ENCODE data around the gene BPIFA3.

BPIFA3 gene

DNA sequence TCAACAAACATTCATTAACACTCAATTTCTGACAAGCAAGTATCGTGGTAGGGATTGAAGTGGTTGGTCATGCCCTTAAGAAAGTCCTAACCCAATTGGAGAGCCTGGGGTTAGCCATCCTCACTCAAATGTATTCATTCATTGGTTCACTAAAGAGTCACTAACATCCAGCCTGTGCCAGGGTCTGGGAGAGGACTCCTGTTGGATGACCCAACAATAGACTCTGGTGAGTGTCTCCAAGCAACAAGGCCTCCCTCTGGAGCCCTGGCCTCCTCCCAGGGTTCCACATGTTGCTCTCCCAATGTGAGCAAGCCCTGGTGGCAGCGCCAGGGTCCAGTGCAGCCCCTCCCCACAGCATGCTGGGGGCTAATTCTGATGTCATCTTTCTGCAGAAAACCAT, at the start of gene BPIFA3:
BPIFA3 (plus strand) TSS at position 301 of the 400 bp plus-strand sequence. CDS start 185 bp downstream, outside the sequence.
- DNase-seq (ENCODE audit: low read depth): no peak
- no peak within 1 kb of the TSS for H3K4me3 ChIP-seq (ENCODE audit: low read depth, low read length)
- TF ChIP-seq, protein P1, sequence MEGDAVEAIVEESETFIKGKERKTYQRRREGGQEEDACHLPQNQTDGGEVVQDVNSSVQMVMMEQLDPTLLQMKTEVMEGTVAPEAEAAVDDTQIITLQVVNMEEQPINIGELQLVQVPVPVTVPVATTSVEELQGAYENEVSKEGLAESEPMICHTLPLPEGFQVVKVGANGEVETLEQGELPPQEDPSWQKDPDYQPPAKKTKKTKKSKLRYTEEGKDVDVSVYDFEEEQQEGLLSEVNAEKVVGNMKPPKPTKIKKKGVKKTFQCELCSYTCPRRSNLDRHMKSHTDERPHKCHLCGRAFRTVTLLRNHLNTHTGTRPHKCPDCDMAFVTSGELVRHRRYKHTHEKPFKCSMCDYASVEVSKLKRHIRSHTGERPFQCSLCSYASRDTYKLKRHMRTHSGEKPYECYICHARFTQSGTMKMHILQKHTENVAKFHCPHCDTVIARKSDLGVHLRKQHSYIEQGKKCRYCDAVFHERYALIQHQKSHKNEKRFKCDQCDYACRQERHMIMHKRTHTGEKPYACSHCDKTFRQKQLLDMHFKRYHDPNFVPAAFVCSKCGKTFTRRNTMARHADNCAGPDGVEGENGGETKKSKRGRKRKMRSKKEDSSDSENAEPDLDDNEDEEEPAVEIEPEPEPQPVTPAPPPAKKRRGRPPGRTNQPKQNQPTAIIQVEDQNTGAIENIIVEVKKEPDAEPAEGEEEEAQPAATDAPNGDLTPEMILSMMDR (IDR thresholded peaks at IDR 0.05; ENCODE audit: low read depth, low read length, missing control alignments): no peak

DNA sequence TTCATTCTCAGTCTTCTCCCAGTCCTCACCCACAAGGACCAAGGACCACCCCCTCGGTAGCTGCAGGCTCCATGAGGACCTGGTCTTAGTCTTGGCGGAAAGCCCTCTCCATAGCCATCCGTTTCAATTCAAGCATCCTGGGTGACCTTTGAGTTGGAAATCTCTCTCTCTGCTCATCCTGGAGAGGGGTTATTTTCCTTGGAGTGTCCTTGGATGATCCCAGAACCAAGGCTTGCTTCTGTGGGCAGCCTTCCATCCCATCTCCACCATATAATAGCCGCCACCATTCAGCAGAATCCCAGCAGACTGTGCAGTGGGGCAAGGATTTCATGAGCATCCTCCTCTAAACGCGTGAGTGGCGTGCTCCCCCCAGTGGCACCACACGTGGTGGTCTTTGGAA, 49.3 kb upstream of the BPIFA3 start, which contains the start of gene BPIFA2:
BPIFA2 (plus strand) TSS at position 301 of the 400 bp plus-strand sequence. CDS start 987 bp downstream, outside the sequence.
- no peak within 1 kb of the TSS for H3K4me3 ChIP-seq (ENCODE audit: low read depth, low read length)
- no peak for DNase-seq (ENCODE audit: low read depth)
- TF ChIP-seq, protein P1 (IDR thresholded peaks at IDR 0.05; ENCODE audit: low read depth, low read length, missing control alignments): no peak

DNA sequence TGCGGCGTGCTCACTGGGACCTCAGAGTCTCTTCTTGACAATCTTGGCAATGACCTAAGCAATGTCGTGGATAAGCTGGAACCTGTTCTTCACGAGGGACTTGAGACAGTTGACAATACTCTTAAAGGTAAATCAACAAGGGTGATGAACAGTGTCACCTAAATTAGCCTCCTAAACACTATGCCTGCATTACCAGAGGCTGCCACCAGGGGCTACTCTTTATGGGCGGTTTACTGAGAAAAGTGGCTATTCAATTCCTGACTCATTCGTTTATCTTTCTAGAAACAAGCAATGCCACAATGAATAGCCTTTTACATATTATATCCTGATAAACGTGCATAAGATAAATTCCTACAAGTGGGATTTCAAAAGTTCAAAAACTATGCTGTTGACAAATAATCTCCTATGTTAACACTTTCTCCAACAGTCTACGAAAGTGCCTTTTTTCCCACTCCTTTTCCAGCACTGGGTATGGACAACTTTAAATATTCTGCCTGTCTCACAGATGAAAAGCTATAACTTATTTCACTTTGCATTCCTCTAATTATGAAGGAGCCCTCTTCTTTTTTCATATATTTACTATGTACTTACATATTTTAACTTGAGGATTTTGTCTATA, 47.9 kb upstream of the BPIFA3 start:
- TF ChIP-seq, protein P1 (IDR thresholded peaks at IDR 0.05; ENCODE audit: low read depth, low read length, missing control alignments): peak; percentile 68
- no peak overlapping the region for H3K4me3 ChIP-seq (ENCODE audit: low read depth, low read length)
- DNase-seq (ENCODE audit: low read depth): no peak

DNA sequence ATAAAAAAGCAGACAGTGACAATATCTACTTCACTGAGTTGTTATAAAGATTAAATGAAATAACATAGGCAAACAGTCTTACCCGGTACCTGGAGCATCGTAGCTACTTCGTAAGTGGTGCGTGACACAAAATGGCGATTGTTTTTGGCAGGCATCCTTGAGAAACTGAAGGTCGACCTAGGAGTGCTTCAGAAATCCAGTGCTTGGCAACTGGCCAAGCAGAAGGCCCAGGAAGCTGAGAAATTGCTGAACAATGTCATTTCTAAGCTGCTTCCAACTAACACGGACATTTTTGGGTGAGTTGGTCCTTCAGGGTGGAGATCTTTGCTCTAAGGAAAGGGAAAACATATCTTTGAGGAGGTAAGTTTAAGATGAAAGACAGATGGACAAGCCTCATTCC, 44.4 kb upstream of the BPIFA3 start:
- no peak overlapping the region for H3K4me3 ChIP-seq (ENCODE audit: low read depth, low read length)
- TF ChIP-seq, protein P1 (IDR thresholded peaks at IDR 0.05; ENCODE audit: low read depth, low read length, missing control alignments): no peak
- no peak for DNase-seq (ENCODE audit: low read depth)

DNA sequence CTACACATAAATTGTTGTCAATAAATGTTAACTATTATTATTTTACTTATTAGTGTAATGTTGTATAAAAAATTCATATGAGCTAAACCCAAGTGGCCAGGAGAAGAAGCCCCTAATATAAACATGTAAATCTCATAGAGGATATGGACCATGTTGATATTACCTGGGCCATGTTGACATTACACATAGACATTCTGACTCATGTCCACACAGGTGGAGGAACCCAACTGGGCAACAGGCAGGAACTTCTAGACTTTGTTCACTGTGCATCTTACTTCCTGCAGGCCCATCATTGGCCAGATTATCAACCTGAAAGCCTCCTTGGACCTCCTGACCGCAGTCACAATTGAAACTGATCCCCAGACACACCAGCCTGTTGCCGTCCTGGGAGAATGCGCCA, 42.0 kb upstream of the BPIFA3 start:
- no peak for DNase-seq (ENCODE audit: low read depth)
- TF ChIP-seq, protein P1 (IDR thresholded peaks at IDR 0.05; ENCODE audit: low read depth, low read length, missing control alignments): no peak
- H3K4me3 ChIP-seq (ENCODE audit: low read depth, low read length): no peak overlapping the region

DNA sequence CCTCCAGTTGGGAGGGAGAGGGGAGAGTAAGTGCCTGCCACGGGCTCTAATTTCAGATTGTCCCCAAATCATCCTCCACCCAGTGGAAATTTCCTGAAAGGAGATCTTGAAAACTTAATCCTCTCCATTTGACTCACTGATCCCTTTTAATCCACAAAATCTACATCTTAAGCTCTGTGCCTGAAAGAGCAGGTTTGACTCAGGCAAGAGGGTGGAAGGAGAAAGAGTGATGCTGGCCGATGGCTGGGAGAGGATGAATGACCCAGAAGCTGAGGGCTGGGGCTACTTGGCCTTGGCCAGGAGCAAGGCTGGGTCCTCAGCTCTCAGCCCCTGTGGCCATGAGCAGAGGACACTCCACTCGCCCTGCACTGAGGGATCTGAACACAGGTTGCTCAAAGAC, 41.1 kb upstream of the BPIFA3 start:
- TF ChIP-seq, protein P1 (IDR thresholded peaks at IDR 0.05; ENCODE audit: low read depth, low read length, missing control alignments): no peak
- no peak for DNase-seq (ENCODE audit: low read depth)
- no peak overlapping the region for H3K4me3 ChIP-seq (ENCODE audit: low read depth, low read length)

DNA sequence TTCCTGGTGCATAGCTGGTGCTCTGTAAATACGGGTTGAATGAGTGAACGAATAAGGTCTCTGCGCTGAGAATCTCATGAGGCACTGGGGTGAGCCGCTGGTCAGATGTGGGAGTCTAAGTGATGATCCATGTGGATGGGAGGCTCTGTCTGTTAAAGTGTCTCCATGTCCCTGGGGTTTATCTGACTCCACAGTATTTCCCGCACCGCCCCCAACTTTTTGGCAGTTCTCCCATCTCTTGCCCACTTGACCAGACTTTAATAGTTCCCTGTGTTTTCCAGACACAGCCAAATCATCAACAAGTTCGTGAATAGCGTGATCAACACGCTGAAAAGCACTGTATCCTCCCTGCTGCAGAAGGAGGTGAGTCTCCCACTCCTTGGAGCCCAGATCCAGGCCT, 39.3 kb upstream of the BPIFA3 start:
- H3K4me3 ChIP-seq (ENCODE audit: low read depth, low read length): no peak overlapping the region
- TF ChIP-seq, protein P1 (IDR thresholded peaks at IDR 0.05; ENCODE audit: low read depth, low read length, missing control alignments): no peak
- no peak for DNase-seq (ENCODE audit: low read depth)
